Gastroesophageal sphincter (tissue), 4 donors: ENCODE measurements around the gene RPL12. TPM values are rescaled to one million over a fixed set of nuclear protein-coding genes. Genes with fewer than 3 reads are reported as not detected.

ENCODE experiments used
- ATAC-seq: fragments of 150-250 bp; one replicate; pipeline ENCODE4 v1.9.1; 2016; ENCODE audit warnings: mild to moderate bottlenecking, moderate library complexity
- H3K27ac ChIP-seq, 4 donors: fragments of 200-600 bp; sonication (generic) in 3 of 4; 1 replicate in 3 of 4; 2 replicates in 1 of 4; pipeline ENCODE4 v1.5.1; 2016 to 2019
- H3K27me3 ChIP-seq: fragments of 200-600 bp; sonication (generic); one replicate; pipeline ENCODE4 v1.5.1; 2019
- H3K36me3 ChIP-seq, 2 donors: fragments of 200-600 bp; sonication (generic); one replicate each; pipeline ENCODE4 v1.5.1; 2019; ENCODE audit warnings: control low read depth in 1 of 2
- H3K4me1 ChIP-seq, 3 donors: fragments of 200-600 bp; sonication (generic); 1 replicate in 2 of 3; 2 replicates in 1 of 3; pipeline ENCODE4 v1.5.1; 2016 to 2019; ENCODE audit warnings: control low read depth in 2 of 3
- H3K4me3 ChIP-seq, 2 donors: fragments of 200-600 bp; sonication (generic); one replicate each; pipeline ENCODE4 v1.5.1; 2019; ENCODE audit warnings: mild to moderate bottlenecking in 1 of 2, moderate library complexity in 1 of 2
- H3K9me3 ChIP-seq, 3 donors: fragments of 200-600 bp; sonication (generic); one replicate each; pipeline ENCODE4 v1.5.1; 2017 to 2019; ENCODE audit warnings: control low read depth in 2 of 3
- CTCF ChIP-seq, 4 experiments: fragments of 200-600 bp in 2 of 4; fragments of 450-650 bp in 2 of 4; sonication (generic) in 1 of 4; IDR thresholded peaks; one replicate each; pipeline ENCODE4 v1.5.1; 2017 to 2019; ENCODE audit warnings: antibody characterized with exemption in 4 of 4, mild to moderate bottlenecking in 2 of 4, moderate library complexity in 2 of 4
- EP300 ChIP-seq: sonication (generic); formaldehyde crosslinking; IDR thresholded peaks from one replicate; pipeline ENCODE4 v1.6.1; 2017; ENCODE audit warnings: antibody characterized with exemption, mild to moderate bottlenecking
- POLR2A ChIP-seq, 2 donors: fragments of 450-650 bp; IDR thresholded peaks; one replicate each; pipeline ENCODE4 v1.6.1; 2017; ENCODE audit warnings: antibody characterized with exemption in 2 of 2, mild to moderate bottlenecking in 2 of 2, moderate library complexity in 1 of 2
- POLR2AphosphoS5 ChIP-seq: sonication (generic); formaldehyde crosslinking; IDR thresholded peaks from one replicate; pipeline ENCODE4 v1.6.1; 2017; ENCODE audit warnings: antibody characterized with exemption
- WGBS, 2 donors: methylation state at CpG; one replicate each; pipeline ENCODE4 v1.1.5; 2018; ENCODE audit warnings: low coverage in 1 of 2; 5-methylcytosine and 5-hydroxymethylcytosine counted together
- total RNA-seq, 4 donors: library from RNA; depleted of rRNA; stranded (reverse); fragments of >200 nt; gene quantifications; one replicate each; pipeline ENCODE4 v1.1.0, GENCODE V29; 2016

The RPL12 gene
- total RNA-seq, 4 donors from 2014 or later: 879 to 2,906 (median 1,722) TPM

DNA sequence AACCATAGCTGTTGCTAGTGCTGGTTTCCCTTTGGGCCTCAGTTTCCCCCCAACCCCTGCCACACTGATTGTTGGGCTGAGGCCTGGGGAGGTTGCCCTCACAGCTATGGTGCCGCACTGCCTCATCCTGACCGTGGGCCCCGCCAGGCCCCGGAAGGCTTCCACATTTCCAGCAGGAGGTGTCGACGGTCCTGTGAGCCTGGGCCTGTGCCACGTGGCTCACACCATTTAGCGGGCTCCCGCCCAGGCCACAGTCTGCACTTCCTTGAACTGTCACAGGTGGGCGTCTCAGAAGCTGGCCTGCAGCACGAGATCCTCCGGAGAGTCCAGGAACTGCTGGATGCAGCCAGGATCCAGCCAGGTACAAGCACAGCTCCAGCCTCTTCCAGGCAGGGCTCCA is 45.8 kb upstream of the RPL12 start:
- TF ChIP-seq EP300 (no peak), POLR2A (IDR thresholded peaks at IDR 0.05) (no peak), POLR2AphosphoS5 (no peak), CTCF (IDR thresholded peaks at IDR 0.05) (no peak)

DNA sequence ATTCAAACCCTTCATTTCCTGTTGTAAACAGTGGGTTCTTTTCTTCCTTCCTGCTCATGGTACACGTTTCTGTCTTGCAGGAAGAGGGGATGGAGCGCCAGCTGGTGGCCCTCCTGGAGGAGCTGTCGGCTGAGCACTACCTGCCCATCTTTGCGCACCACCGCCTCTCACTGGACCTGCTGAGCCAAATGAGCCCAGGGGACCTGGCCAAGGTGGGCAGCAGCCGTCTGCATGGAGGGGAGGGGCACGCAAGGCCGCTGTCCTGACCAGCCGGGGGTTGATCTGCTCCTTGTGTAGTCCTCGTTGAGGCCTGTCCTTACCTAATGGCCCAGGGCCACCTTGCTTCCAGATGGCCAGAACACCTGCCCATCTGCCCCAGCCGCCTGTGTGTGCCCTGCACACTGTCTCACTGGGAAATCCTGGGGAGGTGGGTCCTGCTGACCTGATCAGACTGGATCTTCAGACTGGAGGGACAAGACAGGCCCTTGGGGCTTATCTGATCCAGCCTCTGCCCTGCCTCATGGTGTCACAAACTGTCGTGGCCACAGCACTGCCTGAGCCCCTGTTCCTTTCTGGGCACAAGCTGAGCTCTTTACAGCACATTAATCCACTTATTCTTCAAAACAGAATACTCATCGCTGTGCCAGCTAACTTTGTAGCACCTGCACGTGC is 44.8 kb upstream of the RPL12 start:
- H3K9me3 ChIP-seq: no peaks in the 10 kb centered on the region
- no peak overlapping the region for H3K4me3 ChIP-seq
- H3K27me3 ChIP-seq: no peaks in the 10 kb centered on the region
- ATAC-seq: no peak
- peaks cover 0 to 84% of the 10 kb centered on the region in 2 donors for H3K36me3 ChIP-seq
- no peak for TF ChIP-seq EP300
- TF ChIP-seq CTCF (IDR thresholded peaks at IDR 0.05): no peak
- no peak for TF ChIP-seq POLR2AphosphoS5
- no peak for TF ChIP-seq POLR2A (IDR thresholded peaks at IDR 0.05)
- peak overlapping the region in 1 of 4 donors; percentile 59 for H3K27ac ChIP-seq
- peaks cover 0 to 14% (median 0%) of the 10 kb centered on the region in 3 donors for H3K4me1 ChIP-seq
- 50 to 90% methylated on average over 2 of the region's 14 CpGs for WGBS, 2 donors

More for the DNA sequence above, 45.8 kb upstream of the RPL12 start:
- H3K4me1 ChIP-seq: peaks cover 0 to 14% (median 0%) of the 10 kb centered on the region in 3 donors
- no peak overlapping the region for H3K4me3 ChIP-seq
- peaks cover 0 to 84% of the 10 kb centered on the region in 2 donors for H3K36me3 ChIP-seq
- H3K27ac ChIP-seq: no peak overlapping the region
- no peak for ATAC-seq
- no peaks in the 10 kb centered on the region for H3K27me3 ChIP-seq
- no peaks in the 10 kb centered on the region for H3K9me3 ChIP-seq
- WGBS, 2 donors: no CpG with 5 or more reads among the region's 12 CpGs

- peaks cover 0 to 14% (median 0%) of the 10 kb centered on the region in 3 donors for H3K4me1 ChIP-seq
- H3K27ac ChIP-seq: peak overlapping the region in 2 of 4 donors; percentile 17 to 59
- H3K9me3 ChIP-seq: no peaks in the 10 kb centered on the region
- H3K36me3 ChIP-seq: peaks cover 0 to 93% of the 10 kb centered on the region in 2 donors
- TF ChIP-seq POLR2AphosphoS5: no peak
- TF ChIP-seq CTCF (IDR thresholded peaks at IDR 0.05): no peak
- no peak for TF ChIP-seq EP300
- TF ChIP-seq POLR2A (IDR thresholded peaks at IDR 0.05): no peak
- H3K4me3 ChIP-seq: no peak overlapping the region
- no peaks in the 10 kb centered on the region for H3K27me3 ChIP-seq
- ATAC-seq: no peak
- 70% methylated on average over 2 of the region's 9 CpGs; no CpG with 5 or more reads in 1 of the 2 donors for WGBS, 2 donors
These were observed 43.1 kb upstream of the RPL12 start for GRCh38 chr9:127494304-127494702.

GRCh38 chr9:127493592-127494303 is 42.5 kb upstream of the RPL12 start:
- TF ChIP-seq EP300 (no peak), CTCF (IDR thresholded peaks at IDR 0.05) (no peak), POLR2A (IDR thresholded peaks at IDR 0.05) (no peak), POLR2AphosphoS5 (no peak)
- Histone ChIP-seq H3K27ac (peak overlapping the region in 1 of 4 donors; percentile 17), H3K36me3 (peaks cover 0 to 99% of the 10 kb centered on the region in 2 donors), H3K4me1 (peaks cover 0 to 14% (median 0%) of the 10 kb centered on the region in 3 donors), H3K9me3 (no peaks in the 10 kb centered on the region), H3K27me3 (no peaks in the 10 kb centered on the region), H3K4me3 (no peak overlapping the region)
- ATAC-seq: no peak
- WGBS, 2 donors: 73% methylated on average over 2 of the region's 22 CpGs; no CpG with 5 or more reads in 1 of the 2 donors
